GM23338 (cell line): ENCODE data around the gene SLC5A11. TPM values are rescaled to one million over a fixed set of nuclear protein-coding genes. Genes with fewer than 3 reads are reported as not detected.

Source experiments
- ATAC-seq: fragments of 200-7000 bp; cut with Tn5 transposase; 3 replicates; pipeline ENCODE4 v1.9.1; 2020
- DNase-seq: peaks from one replicate; pipeline ENCODE4 v3.0.0-alpha.2; 2015; ENCODE audit warnings: low spot score
- H2AFZ ChIP-seq: fragments of 200-600 bp; sonication (generic); 2 replicates; pipeline ENCODE4 v1.8.0; 2016; ENCODE audit warnings: antibody characterized with exemption, mild to moderate bottlenecking, moderate library complexity
- H3F3A ChIP-seq: fragments of 200-600 bp; sonication (generic); replicated peaks from 2 replicates; pipeline ENCODE4 v1.8.0; 2017; ENCODE audit warnings: antibody characterized with exemption, mixed run types, low read depth
- H3K27ac ChIP-seq: fragments of 200-600 bp; sonication (generic); 2 replicates; pipeline ENCODE4 v1.6.1; 2016; ENCODE audit warnings: low read depth
- H3K27me3 ChIP-seq: fragments of 200-600 bp; sonication (generic); 2 replicates; pipeline ENCODE4 v1.8.0; 2016; ENCODE audit warnings: mild to moderate bottlenecking, mixed run types, moderate library complexity; ENCODE audit not compliant: insufficient read depth
- H3K36me3 ChIP-seq: fragments of 200-600 bp; sonication (generic); 2 replicates; pipeline ENCODE4 v1.8.0; 2016; ENCODE audit warnings: mild to moderate bottlenecking; ENCODE audit not compliant: insufficient read depth
- H3K4me1 ChIP-seq: fragments of 200-600 bp; sonication (generic); 2 replicates; pipeline ENCODE4 v1.8.0; 2016; ENCODE audit warnings: mild to moderate bottlenecking, moderate library complexity; ENCODE audit not compliant: insufficient read depth
- H3K4me2 ChIP-seq: fragments of 200-600 bp; sonication (generic); 2 replicates; pipeline ENCODE4 v1.7.1; 2017; ENCODE audit warnings: mixed run types
- H3K4me3 ChIP-seq: fragments of 200-600 bp; sonication (generic); 2 replicates; pipeline ENCODE4 v1.6.1; 2016; ENCODE audit warnings: mixed run types
- H3K79me2 ChIP-seq: fragments of 200-600 bp; sonication (generic); replicated peaks from 2 replicates; pipeline ENCODE4 v1.8.0; 2017; ENCODE audit warnings: mild to moderate bottlenecking; ENCODE audit not compliant: insufficient read depth
- H3K9me2 ChIP-seq: fragments of 200-600 bp; sonication (generic); 2 replicates; pipeline ENCODE4 v1.8.0; 2017; ENCODE audit not compliant: insufficient read depth
- H4K20me1 ChIP-seq: fragments of 200-600 bp; sonication (generic); replicated peaks from 2 replicates; pipeline ENCODE4 v1.8.0; 2017; ENCODE audit warnings: mild to moderate bottlenecking; ENCODE audit not compliant: insufficient read depth
- H3K27ac Mint-ChIP-seq: 2 replicates; pipeline ENCODE4 v1.8.0; 2020; ENCODE audit warnings: inconsistent platforms, mild to moderate bottlenecking, moderate library complexity, mixed read lengths
- H3K27me3 Mint-ChIP-seq: 3 replicates; pipeline ENCODE4 v1.8.0; 2022; ENCODE audit warnings: low read depth, mild to moderate bottlenecking, moderate library complexity, mixed read lengths, inconsistent platforms; ENCODE audit not compliant: insufficient read depth, poor library complexity
- H3K36me3 Mint-ChIP-seq: 3 replicates; pipeline ENCODE4 v1.8.0; 2021; ENCODE audit warnings: low read depth, mild to moderate bottlenecking, inconsistent platforms, moderate library complexity, mixed read lengths
- H3K4me1 Mint-ChIP-seq: 3 replicates; pipeline ENCODE4 v1.8.0; 2020; ENCODE audit warnings: mild to moderate bottlenecking, inconsistent platforms, mixed read lengths
- H3K4me3 Mint-ChIP-seq: 3 replicates; pipeline ENCODE4 v1.8.0; 2021; ENCODE audit warnings: moderate library complexity, mild to moderate bottlenecking, inconsistent platforms, mixed read lengths
- H3K9me3 Mint-ChIP-seq: 3 replicates; pipeline ENCODE4 v1.8.0; 2020; ENCODE audit warnings: moderate library complexity, mild to moderate bottlenecking, inconsistent platforms, mixed read lengths
- CREB1 ChIP-seq: fragments of 250-450 bp; sonication (Bioruptor Pico); IDR thresholded peaks from 2 replicates; pipeline ENCODE4 v1.5.0; 2020; ENCODE audit warnings: low read depth, mild to moderate bottlenecking, moderate library complexity
- CTCF ChIP-seq, 2 experiments: fragments of 200-600 bp in 1 of 2; sonication (generic) in 1 of 2; conservative IDR thresholded peaks; 2 replicates each; pipeline versions ENCODE4 v1.5.1 to v1.6.1; 2016 to 2017; ENCODE audit warnings: antibody characterized with exemption in 2 of 2, low read depth in 2 of 2, mild to moderate bottlenecking in 2 of 2, moderate library complexity in 1 of 2
- EZH2phosphoT487 ChIP-seq: fragments of 200-600 bp; sonication (generic); IDR thresholded peaks from one replicate; pipeline ENCODE4 v1.8.1; 2018; ENCODE audit warnings: antibody characterized with exemption; ENCODE audit not compliant: unreplicated experiment
- NANOG ChIP-seq: IDR thresholded peaks from 2 replicates; pipeline ENCODE4 v1.6.1; 2016; ENCODE audit warnings: antibody characterized with exemption, borderline replicate concordance
- POLR2AphosphoS5 ChIP-seq: IDR thresholded peaks from 2 replicates; pipeline ENCODE4 v1.6.1; 2016; ENCODE audit warnings: antibody characterized with exemption, low read depth
- STAT1 ChIP-seq: IDR thresholded peaks from one replicate; pipeline ENCODE4 v1.6.1; 2016; ENCODE audit warnings: antibody characterized with exemption; ENCODE audit not compliant: unreplicated experiment
- ZNF114 ChIP-seq: fragments of 250-450 bp; sonication (Bioruptor Pico); IDR thresholded peaks from 2 replicates; pipeline ENCODE4 v1.5.0; 2020; ENCODE audit warnings: mild to moderate bottlenecking, moderate library complexity
- ZNF462 ChIP-seq: fragments of 250-450 bp; sonication (Bioruptor Pico); IDR thresholded peaks from 2 replicates; pipeline ENCODE4 v1.5.0; 2020; ENCODE audit warnings: mild to moderate bottlenecking, moderate library complexity
- polyA plus RNA-seq: library from polyadenylated mRNA; unstranded; fragments of >200 nt; fragmentation: Nextera tagmentation; extraction: Ambion mirVana; gene quantifications from 2 replicates; pipeline ENCODE4 v1.2.1, GENCODE V29; 2016
- total RNA-seq: library from RNA; depleted of rRNA; stranded (reverse); fragments of >200 nt; shearing (Covaris generic); gene quantifications from 2 replicates; pipeline ENCODE4 v1.2.3, GENCODE V29; 2014

Gene SLC5A11
- total and polyA plus RNA-seq, 2 experiments from 2014 or later: 0.07 TPM; not detected in 1

- Mint-ChIP-seq H3K9me3 (no peaks in the 10 kb centered on the region), H3K4me1 (no peaks in the 10 kb centered on the region), H3K36me3 (peaks cover 51% of the 10 kb centered on the region), H3K27me3 (peaks cover 12% of the 10 kb centered on the region), H3K4me3 (no peak overlapping the region), H3K27ac (no peak overlapping the region)
- H3K36me3 ChIP-seq: peaks cover 30% of the 10 kb centered on the region
- no peaks in the 10 kb centered on the region for H3K27me3 ChIP-seq
- no peaks in the 10 kb centered on the region for H3K9me2 ChIP-seq
- H3K4me1 ChIP-seq: no peaks in the 10 kb centered on the region
- H3K79me2 ChIP-seq: no peaks in the 10 kb centered on the region
- ATAC-seq (no peak), DNase-seq (no peak)
- no peak overlapping the region for H3K27ac ChIP-seq
- no peak overlapping the region for H3K4me2 ChIP-seq
- 0 out of 2 replicates have a peak, but pooled peaks have one; percentile 20 for TF ChIP-seq POLR2AphosphoS5
- TF ChIP-seq CTCF (conservative IDR thresholded peaks at IDR 0.05; ENCODE audit: low read depth in 2 of 2): no peak
- no peak for TF ChIP-seq EZH2phosphoT487
- no peak overlapping the region for H2AFZ ChIP-seq
- H3K4me3 ChIP-seq: no peak overlapping the region
- H4K20me1 ChIP-seq: peaks cover 5% of the 10 kb centered on the region; the same call in 1 of the 2 replicates
- H3F3A ChIP-seq: peaks cover 18% of the 10 kb centered on the region; the same call in 1 of the 2 replicates
These were observed 18.8 kb upstream of the SLC5A11 start for GRCh38 chr16:24826817-24827566.

- no peaks in the 10 kb centered on the region for H3K4me1 ChIP-seq
- H3K4me1 Mint-ChIP-seq: no peaks in the 10 kb centered on the region
- H3K4me3 ChIP-seq: no peak overlapping the region
- H3K9me3 Mint-ChIP-seq: no peaks in the 10 kb centered on the region
- peaks cover 31% of the 10 kb centered on the region for H3K36me3 Mint-ChIP-seq
- peaks cover 10% of the 10 kb centered on the region; the same call in 1 of the 2 replicates for H3F3A ChIP-seq
- peaks cover 5% of the 10 kb centered on the region for H3K27me3 Mint-ChIP-seq
- 0 out of 2 replicates have a peak, but pooled peaks cover 5% of the 10 kb centered on the region for H3K9me2 ChIP-seq
- peaks cover 5% of the 10 kb centered on the region; the same call in 1 of the 2 replicates for H4K20me1 ChIP-seq
- DNase-seq (no peak), ATAC-seq (peak; percentile 50)
- no peak overlapping the region for H2AFZ ChIP-seq
- no peaks in the 10 kb centered on the region for H3K27me3 ChIP-seq
- peaks cover 14% of the 10 kb centered on the region; the same call in 1 of the 2 replicates for H3K36me3 ChIP-seq
- no peak overlapping the region for H3K4me2 ChIP-seq
- no peak overlapping the region for H3K27ac Mint-ChIP-seq
- no peak overlapping the region for H3K4me3 Mint-ChIP-seq
- TF ChIP-seq CREB1 (CRISPR knock-in tag) (no peak), CTCF (conservative IDR thresholded peaks at IDR 0.05; ENCODE audit: low read depth in 2 of 2) (peak in 1 of 2 experiments; percentile 16; a peak in 1 of 4 replicates), ZNF462 (CRISPR knock-in tag) (no peak), STAT1 (no peak), ZNF114 (CRISPR knock-in tag) (no peak), NANOG (no peak)
- no peaks in the 10 kb centered on the region for H3K79me2 ChIP-seq
- H3K27ac ChIP-seq: no peak overlapping the region
These were observed 16.6 kb upstream of the SLC5A11 start for GRCh38 chr16:24829153-24829552.
